ENCODE data around the gene STPG3. TPM values are rescaled to one million over a fixed set of nuclear protein-coding genes. Genes with fewer than 3 reads are reported as not detected.
"Not testable (repeated sequence)": the region's sequence is repeated elsewhere in the genome, so short reads cannot be mapped to it uniquely, and the experiment has no call there.

Gene STPG3
- polyA plus RNA-seq, 1 of the 3 experiments (the other 2 are of a cell fraction), result not detected

- peaks cover 29% of the 10 kb centered on the region for H4K20me1 ChIP-seq (ENCODE audit: insufficient read depth)
- H2AFZ ChIP-seq (ENCODE audit: low read depth), result no peak overlapping the region
- POLR2A ChIA-PET, result interaction anchor here (0.6 to 6.4 kb wide), 4 partner anchors 13 to 292 kb away, joined by 3 to 83 read pairs (median 3); partner anchors contain the start of gene NELFB
- H3K36me3 ChIP-seq (replicated peaks in 1 of 2; ENCODE audit: control insufficient read depth in 1 of 2, insufficient read depth in 2 of 2, low read length in 1 of 2), result peaks cover 13 to 20% of the 10 kb centered on the region in 2 experiments
- H3K4me1 ChIP-seq (ENCODE audit: control insufficient read depth in 1 of 2, insufficient read depth in 2 of 2, low read depth in 1 of 2, low read length in 1 of 2), result peaks cover 17 to 28% of the 10 kb centered on the region in 2 experiments; a peak in 2 of 4 replicates
- peak overlapping the region; percentile 84 to 87 for H3K4me3 ChIP-seq (ENCODE audit: low read depth in 2 of 2, low read length in 1 of 2)
- peaks cover 16% of the 10 kb centered on the region for H3F3A ChIP-seq (replicated peaks; ENCODE audit: insufficient read depth)
- TF ChIP-seq POLR2AphosphoS5 (IDR thresholded peaks at IDR 0.05; ENCODE audit: low read depth, low read length) (0 out of 2 replicates have a peak, but pooled peaks have one; percentile 6), NRF1 (IDR thresholded peaks at IDR 0.05; ENCODE audit: low read depth, low read length) (no peak), TCF12 (IDR thresholded peaks at IDR 0.05) (no peak)
- CTCF ChIA-PET, result interaction anchor here (1.1 to 2.0 kb wide), 4 partner anchors 12 to 213 kb away, joined by 3 to 10 read pairs (median 3); partner anchors contain the start of genes ANAPC2, NELFB and SSNA1
- H3K4me2 ChIP-seq, result peak overlapping the region; percentile 98
- no peaks in the 10 kb centered on the region for H3K9me2 ChIP-seq
- peak overlapping the region in 1 of 2 experiments; percentile 59; a peak in 1 of 4 replicates for H3K27ac ChIP-seq (ENCODE audit: low read depth in 2 of 2, low read length in 1 of 2)
- no peak for DNase-seq
- no peaks in the 10 kb centered on the region for H3K9me3 ChIP-seq
- WGBS (ENCODE audit: low lambda C conversion rate), result 69% methylated on average over 16 of the region's 36 CpGs
- peaks cover 51% of the 10 kb centered on the region for H3K79me2 ChIP-seq (ENCODE audit: insufficient read depth)
- H3K9ac ChIP-seq, result peak overlapping the region; percentile 88
- H3K27me3 ChIP-seq (ENCODE audit: insufficient read depth), result no peaks in the 10 kb centered on the region
Measured at GRCh38 chr9:137242269-137243203, 8.6 kb upstream of the STPG3 start.

GRCh38 chr9:137243266-137243625, 7.8 kb upstream of the STPG3 start:
- WGBS (ENCODE audit: low lambda C conversion rate), result 96% methylated on average over 13 of the region's 18 CpGs
- ChIA-PET CTCF (interaction anchor here (1.1 to 2.0 kb wide), 3 partner anchors 11 to 214 kb away, joined by 3 to 10 read pairs (median 4); partner anchors contain the start of gene NELFB), POLR2A (interaction anchor here (1.0 to 6.4 kb wide), 2 partner anchors 13 to 20 kb away, joined by 3 to 83 read pairs; partner anchors contain the start of gene NELFB)
- not testable (repeated sequence) for DNase-seq; H3K4me2 ChIP-seq; H3K9me3 ChIP-seq; H3K27ac ChIP-seq (ENCODE audit: low read depth in 2 of 2, low read length in 1 of 2); H3K9me2 ChIP-seq; H2AFZ ChIP-seq (ENCODE audit: low read depth); H3K4me3 ChIP-seq (ENCODE audit: low read depth in 2 of 2, low read length in 1 of 2); H3K9ac ChIP-seq; H3K27me3 ChIP-seq (ENCODE audit: insufficient read depth)
- Histone ChIP-seq H3K79me2 (ENCODE audit: insufficient read depth) (peaks cover 44% of the 10 kb centered on the region), H3K36me3 (replicated peaks in 1 of 2; ENCODE audit: control insufficient read depth in 1 of 2, insufficient read depth in 2 of 2, low read length in 1 of 2) (peaks cover 13 to 20% of the 10 kb centered on the region in 2 experiments), H3F3A (replicated peaks; ENCODE audit: insufficient read depth) (peaks cover 16% of the 10 kb centered on the region), H3K4me1 (ENCODE audit: control insufficient read depth in 1 of 2, insufficient read depth in 2 of 2, low read depth in 1 of 2, low read length in 1 of 2) (peaks cover 17 to 24% of the 10 kb centered on the region in 2 experiments; a peak in 2 of 4 replicates), H4K20me1 (ENCODE audit: insufficient read depth) (peaks cover 29% of the 10 kb centered on the region)

DNA sequence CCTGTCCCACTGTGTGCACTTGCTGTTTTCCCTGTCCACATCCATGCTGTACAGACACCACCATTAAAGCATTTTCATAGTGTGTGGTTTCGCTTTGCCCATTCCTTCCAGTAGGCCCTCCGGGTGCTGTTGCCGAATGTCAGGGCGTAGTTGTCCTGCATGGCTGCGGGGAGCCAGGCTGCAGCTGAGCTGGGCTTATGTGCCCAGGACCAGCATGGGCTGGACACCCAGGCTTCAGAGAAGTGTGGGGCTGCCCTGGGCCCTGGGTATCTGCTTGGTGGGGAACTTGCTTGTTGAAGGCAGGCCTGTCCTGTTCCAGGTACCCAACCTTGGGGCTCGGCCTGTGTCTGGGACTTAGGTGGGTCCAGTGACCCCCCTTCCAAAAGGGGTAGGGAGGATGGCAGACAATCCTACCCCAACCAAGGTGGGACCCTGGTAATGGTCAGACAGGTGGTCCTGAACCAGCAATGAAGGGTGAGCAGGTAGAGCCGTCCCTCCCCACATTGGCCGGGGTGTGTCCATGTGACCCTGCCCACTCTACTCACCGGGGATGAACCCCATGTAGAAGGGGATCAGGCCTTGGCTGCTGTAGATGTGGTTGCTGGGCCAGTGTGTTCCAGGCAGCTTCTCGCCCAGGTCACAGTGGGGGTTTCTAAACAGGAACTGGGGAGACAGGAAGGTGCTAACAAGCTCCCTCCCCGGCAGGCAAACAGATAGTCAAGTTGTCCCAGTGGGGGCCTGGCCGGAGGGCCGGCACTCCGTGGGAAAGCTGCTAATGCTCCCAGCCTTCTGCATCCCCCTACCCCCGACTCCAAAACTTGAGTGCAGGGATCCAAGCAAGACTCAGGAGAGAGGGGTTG, 7.2 kb upstream of the STPG3 start:
- Histone ChIP-seq H3K27ac (ENCODE audit: low read depth in 2 of 2, low read length in 1 of 2) (no peak overlapping the region; a peak in 1 of 4 replicates), H3K9ac (no peak overlapping the region), H3K4me2 (no peak overlapping the region), H2AFZ (ENCODE audit: low read depth) (no peak overlapping the region), H3K9me2 (no peaks in the 10 kb centered on the region), H4K20me1 (ENCODE audit: insufficient read depth) (peaks cover 29% of the 10 kb centered on the region), H3K9me3 (no peaks in the 10 kb centered on the region), H3K4me3 (ENCODE audit: low read depth in 2 of 2, low read length in 1 of 2) (no peak overlapping the region), H3K36me3 (replicated peaks in 1 of 2; ENCODE audit: control insufficient read depth in 1 of 2, insufficient read depth in 2 of 2, low read length in 1 of 2) (peaks cover 13 to 20% of the 10 kb centered on the region in 2 experiments), H3K27me3 (ENCODE audit: insufficient read depth) (no peaks in the 10 kb centered on the region), H3K79me2 (ENCODE audit: insufficient read depth) (peaks cover 38% of the 10 kb centered on the region), H3F3A (replicated peaks; ENCODE audit: insufficient read depth) (peaks cover 16% of the 10 kb centered on the region), H3K4me1 (ENCODE audit: control insufficient read depth in 1 of 2, insufficient read depth in 2 of 2, low read depth in 1 of 2, low read length in 1 of 2) (peaks cover 11 to 18% of the 10 kb centered on the region in 2 experiments; a peak in 2 of 4 replicates)
- ChIA-PET CTCF (interaction anchor here (1.0 to 8.2 kb wide), 6 partner anchors 7 to 214 kb away, joined by 3 to 38 read pairs (median 5); partner anchors contain the start of gene NELFB), POLR2A (interaction anchor here (6.4 kb wide), 1 partner anchor 12 kb away, joined by 83 read pairs; the partner anchor contains the start of gene NELFB)
- TF ChIP-seq TAF1 (IDR thresholded peaks at IDR 0.05; ENCODE audit: borderline replicate concordance, low read depth, low read length) (peak; percentile 9; the same call in 1 of the 2 replicates), REST (IDR thresholded peaks at IDR 0.05; ENCODE audit: low read depth, low read length) (no peak), POLR2AphosphoS5 (IDR thresholded peaks at IDR 0.05; ENCODE audit: low read depth, low read length) (peak; percentile 60), JUND (IDR thresholded peaks at IDR 0.05) (peak; percentile 5; the same call in 1 of the 2 replicates)
- DNase-seq, result no peak
- 87% methylated on average over 13 of the region's 15 CpGs for WGBS (ENCODE audit: low lambda C conversion rate)

Measured in SK-N-SH (cell line).